ENCODE data around the gene DGKH. TPM values are rescaled to one million over a fixed set of nuclear protein-coding genes. Genes with fewer than 3 reads are reported as not detected.

Gene DGKH
- total and polyA plus RNA-seq, 9 of the 15 experiments (the other 6 are each of a cell fraction or from before 2014, with no cell fraction given): 0.38 to 4.4 (median 3.1) TPM

DNA sequence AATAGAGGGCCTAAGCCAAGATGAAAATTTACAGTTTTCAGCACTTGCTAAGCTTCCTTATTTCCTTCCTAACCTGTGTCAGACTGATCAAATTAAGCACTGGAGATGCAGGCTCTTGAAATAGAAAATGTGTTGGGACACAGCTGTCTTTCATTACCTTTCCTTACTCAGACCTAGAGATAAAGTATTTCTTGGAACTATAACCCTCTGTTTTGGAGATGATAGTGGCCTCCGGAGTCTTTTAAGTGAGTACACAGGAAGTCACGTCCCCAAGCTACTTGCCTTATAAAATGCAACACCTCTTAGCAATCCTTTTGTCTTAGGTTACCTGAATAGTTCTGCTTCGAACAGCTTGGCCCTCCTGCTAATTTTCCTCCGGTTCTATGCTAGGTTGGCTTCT is 211.1 kb downstream of the DGKH start (continued):
- TF ChIP-seq ILK (tag; IDR thresholded peaks at IDR 0.05; ENCODE audit: borderline replicate concordance, low read depth) (no peak), TBL1XR1 (IDR thresholded peaks at IDR 0.05; ENCODE audit: low read length in 2 of 2) (peak in 1 of 2 experiments; percentile 61; a peak in 2 of 4 replicates), POLR2AphosphoS2 (IDR thresholded peaks at IDR 0.05; ENCODE audit: low read length) (no peak), NFE2L1 (tag; IDR thresholded peaks at IDR 0.05; ENCODE audit: borderline replicate concordance, low read depth) (no peak), KHSRP (IDR thresholded peaks at IDR 0.05) (no peak), KLF16 (IDR thresholded peaks at IDR 0.05) (peak; percentile 48; the same call in 1 of the 2 replicates), SUPT5H (IDR thresholded peaks at IDR 0.05) (no peak), SRSF3 (IDR thresholded peaks at IDR 0.05; ENCODE audit: insufficient read depth, low read length) (no peak), KLF1 (tag; IDR thresholded peaks at IDR 0.05) (no peak), MCM2 (IDR thresholded peaks at IDR 0.05; ENCODE audit: low read depth) (no peak), ZNF696 (CRISPR knock-in tag; conservative IDR thresholded peaks at IDR 0.05) (no peak), TAF15 (IDR thresholded peaks at IDR 0.05; ENCODE audit: low read depth, low read length) (no peak), RBM15 (IDR thresholded peaks at IDR 0.05; ENCODE audit: insufficient read depth, low read length) (no peak), FUS (optimal IDR thresholded peaks at IDR 0.05; ENCODE audit: low read depth, low read length) (no peak), GABPA (tag; conservative IDR thresholded peaks at IDR 0.05; ENCODE audit: low read depth) (peak; percentile 88), HCFC1 (IDR thresholded peaks at IDR 0.05; ENCODE audit: low read depth, low read length) (0 out of 2 replicates have a peak, but pooled peaks have one; percentile 6), PHB (CRISPR knock-in tag; IDR thresholded peaks at IDR 0.05) (no peak), ASH1L (IDR thresholded peaks at IDR 0.05; ENCODE audit: borderline replicate concordance, low read depth, partially characterized antibody) (no peak), TAL1 (IDR thresholded peaks at IDR 0.05) (peak; percentile 80), XRCC3 (IDR thresholded peaks at IDR 0.05) (no peak)
- TF ChIP-seq, protein P1, sequence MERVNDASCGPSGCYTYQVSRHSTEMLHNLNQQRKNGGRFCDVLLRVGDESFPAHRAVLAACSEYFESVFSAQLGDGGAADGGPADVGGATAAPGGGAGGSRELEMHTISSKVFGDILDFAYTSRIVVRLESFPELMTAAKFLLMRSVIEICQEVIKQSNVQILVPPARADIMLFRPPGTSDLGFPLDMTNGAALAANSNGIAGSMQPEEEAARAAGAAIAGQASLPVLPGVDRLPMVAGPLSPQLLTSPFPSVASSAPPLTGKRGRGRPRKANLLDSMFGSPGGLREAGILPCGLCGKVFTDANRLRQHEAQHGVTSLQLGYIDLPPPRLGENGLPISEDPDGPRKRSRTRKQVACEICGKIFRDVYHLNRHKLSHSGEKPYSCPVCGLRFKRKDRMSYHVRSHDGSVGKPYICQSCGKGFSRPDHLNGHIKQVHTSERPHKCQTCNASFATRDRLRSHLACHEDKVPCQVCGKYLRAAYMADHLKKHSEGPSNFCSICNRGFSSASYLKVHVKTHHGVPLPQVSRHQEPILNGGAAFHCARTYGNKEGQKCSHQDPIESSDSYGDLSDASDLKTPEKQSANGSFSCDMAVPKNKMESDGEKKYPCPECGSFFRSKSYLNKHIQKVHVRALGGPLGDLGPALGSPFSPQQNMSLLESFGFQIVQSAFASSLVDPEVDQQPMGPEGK (CRISPR knock-in tag; IDR thresholded peaks at IDR 0.05; ENCODE audit: borderline replicate concordance): no peak
- TF ChIP-seq, protein P2, sequence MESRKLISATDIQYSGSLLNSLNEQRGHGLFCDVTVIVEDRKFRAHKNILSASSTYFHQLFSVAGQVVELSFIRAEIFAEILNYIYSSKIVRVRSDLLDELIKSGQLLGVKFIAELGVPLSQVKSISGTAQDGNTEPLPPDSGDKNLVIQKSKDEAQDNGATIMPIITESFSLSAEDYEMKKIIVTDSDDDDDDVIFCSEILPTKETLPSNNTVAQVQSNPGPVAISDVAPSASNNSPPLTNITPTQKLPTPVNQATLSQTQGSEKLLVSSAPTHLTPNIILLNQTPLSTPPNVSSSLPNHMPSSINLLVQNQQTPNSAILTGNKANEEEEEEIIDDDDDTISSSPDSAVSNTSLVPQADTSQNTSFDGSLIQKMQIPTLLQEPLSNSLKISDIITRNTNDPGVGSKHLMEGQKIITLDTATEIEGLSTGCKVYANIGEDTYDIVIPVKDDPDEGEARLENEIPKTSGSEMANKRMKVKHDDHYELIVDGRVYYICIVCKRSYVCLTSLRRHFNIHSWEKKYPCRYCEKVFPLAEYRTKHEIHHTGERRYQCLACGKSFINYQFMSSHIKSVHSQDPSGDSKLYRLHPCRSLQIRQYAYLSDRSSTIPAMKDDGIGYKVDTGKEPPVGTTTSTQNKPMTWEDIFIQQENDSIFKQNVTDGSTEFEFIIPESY (CRISPR knock-in tag; IDR thresholded peaks at IDR 0.05): no peak
- TF ChIP-seq, protein P3, sequence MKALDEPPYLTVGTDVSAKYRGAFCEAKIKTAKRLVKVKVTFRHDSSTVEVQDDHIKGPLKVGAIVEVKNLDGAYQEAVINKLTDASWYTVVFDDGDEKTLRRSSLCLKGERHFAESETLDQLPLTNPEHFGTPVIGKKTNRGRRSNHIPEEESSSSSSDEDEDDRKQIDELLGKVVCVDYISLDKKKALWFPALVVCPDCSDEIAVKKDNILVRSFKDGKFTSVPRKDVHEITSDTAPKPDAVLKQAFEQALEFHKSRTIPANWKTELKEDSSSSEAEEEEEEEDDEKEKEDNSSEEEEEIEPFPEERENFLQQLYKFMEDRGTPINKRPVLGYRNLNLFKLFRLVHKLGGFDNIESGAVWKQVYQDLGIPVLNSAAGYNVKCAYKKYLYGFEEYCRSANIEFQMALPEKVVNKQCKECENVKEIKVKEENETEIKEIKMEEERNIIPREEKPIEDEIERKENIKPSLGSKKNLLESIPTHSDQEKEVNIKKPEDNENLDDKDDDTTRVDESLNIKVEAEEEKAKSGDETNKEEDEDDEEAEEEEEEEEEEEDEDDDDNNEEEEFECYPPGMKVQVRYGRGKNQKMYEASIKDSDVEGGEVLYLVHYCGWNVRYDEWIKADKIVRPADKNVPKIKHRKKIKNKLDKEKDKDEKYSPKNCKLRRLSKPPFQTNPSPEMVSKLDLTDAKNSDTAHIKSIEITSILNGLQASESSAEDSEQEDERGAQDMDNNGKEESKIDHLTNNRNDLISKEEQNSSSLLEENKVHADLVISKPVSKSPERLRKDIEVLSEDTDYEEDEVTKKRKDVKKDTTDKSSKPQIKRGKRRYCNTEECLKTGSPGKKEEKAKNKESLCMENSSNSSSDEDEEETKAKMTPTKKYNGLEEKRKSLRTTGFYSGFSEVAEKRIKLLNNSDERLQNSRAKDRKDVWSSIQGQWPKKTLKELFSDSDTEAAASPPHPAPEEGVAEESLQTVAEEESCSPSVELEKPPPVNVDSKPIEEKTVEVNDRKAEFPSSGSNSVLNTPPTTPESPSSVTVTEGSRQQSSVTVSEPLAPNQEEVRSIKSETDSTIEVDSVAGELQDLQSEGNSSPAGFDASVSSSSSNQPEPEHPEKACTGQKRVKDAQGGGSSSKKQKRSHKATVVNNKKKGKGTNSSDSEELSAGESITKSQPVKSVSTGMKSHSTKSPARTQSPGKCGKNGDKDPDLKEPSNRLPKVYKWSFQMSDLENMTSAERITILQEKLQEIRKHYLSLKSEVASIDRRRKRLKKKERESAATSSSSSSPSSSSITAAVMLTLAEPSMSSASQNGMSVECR (CRISPR knock-in tag; IDR thresholded peaks at IDR 0.05): no peak

Data from K562 (cell line).